ENCODE results near the gene DNASE2. TPM values are rescaled to one million over a fixed set of nuclear protein-coding genes. Genes with fewer than 3 reads are reported as not detected.

Gene DNASE2
- total and polyA plus RNA-seq, 2 donors from 2014 or later: 34.7 to 50.9 TPM

- DNase-seq (no peak), FAIRE-seq (no peak)
- intact Hi-C loops (cut with DNase I): no loop called here
- H3K4me1 ChIP-seq (ENCODE audit: control insufficient read depth in 2 of 3, insufficient read depth in 2 of 3, low read depth in 1 of 3, low read length in 3 of 3): no peaks in the 10 kb centered on the region
- no peak for TF ChIP-seq CTCF (IDR thresholded peaks at IDR 0.05; ENCODE audit: borderline replicate concordance, extremely low read depth, insufficient read depth)
- H3K9ac ChIP-seq (ENCODE audit: low read length in 3 of 3): no peak overlapping the region
- H3K36me3 ChIP-seq (ENCODE audit: control insufficient read depth in 2 of 3, insufficient read depth in 3 of 3, low read length in 3 of 3): peaks cover 0 to 7% (median 6%) of the 10 kb centered on the region in 3 donors
- H3K4me3 ChIP-seq (ENCODE audit: low read length in 3 of 3): no peak overlapping the region
- H3K9me3 ChIP-seq (ENCODE audit: control insufficient read depth in 2 of 3, insufficient read depth in 1 of 3, low read length in 3 of 3): no peaks in the 10 kb centered on the region
- H3K27ac ChIP-seq (ENCODE audit: low read depth in 2 of 2, low read length in 2 of 2): no peak overlapping the region
- no peaks in the 10 kb centered on the region for H3K27me3 ChIP-seq (ENCODE audit: control insufficient read depth, insufficient read depth, low read length)
These were observed 7.1 kb downstream of the DNASE2 start for GRCh38 chr19:12873891-12874745.

GRCh38 chr19:12872941-12873890 lies 8.0 kb downstream of the DNASE2 start:
- H3K36me3 ChIP-seq (ENCODE audit: control insufficient read depth in 2 of 3, insufficient read depth in 3 of 3, low read length in 3 of 3): peaks cover 0 to 4% (median 4%) of the 10 kb centered on the region in 3 donors
- peak overlapping the region in 2 of 3 donors; percentile 3 to 46 for H3K4me3 ChIP-seq (ENCODE audit: low read length in 3 of 3)
- intact Hi-C loops (cut with DNase I): no loop called here
- DNase-seq (peak in 4 of 5 donors; percentile 53 to 78 (median 60)), FAIRE-seq (no peak)
- no peaks in the 10 kb centered on the region for H3K9me3 ChIP-seq (ENCODE audit: control insufficient read depth in 2 of 3, insufficient read depth in 1 of 3, low read length in 3 of 3)
- H3K4me1 ChIP-seq (ENCODE audit: control insufficient read depth in 2 of 3, insufficient read depth in 2 of 3, low read depth in 1 of 3, low read length in 3 of 3): no peaks in the 10 kb centered on the region
- H3K27me3 ChIP-seq (ENCODE audit: control insufficient read depth, insufficient read depth, low read length): no peaks in the 10 kb centered on the region
- H3K27ac ChIP-seq (ENCODE audit: low read depth in 2 of 2, low read length in 2 of 2): no peak overlapping the region
- TF ChIP-seq CTCF (IDR thresholded peaks at IDR 0.05; ENCODE audit: borderline replicate concordance, extremely low read depth, insufficient read depth): no peak
- peak overlapping the region in 1 of 3 donors; percentile 19 for H3K9ac ChIP-seq (ENCODE audit: low read length in 3 of 3)

GRCh38 chr19:12872255-12872654 lies 9.0 kb downstream of the DNASE2 start:
- no peaks in the 10 kb centered on the region for H3K27me3 ChIP-seq (ENCODE audit: control insufficient read depth, insufficient read depth, low read length)
- no peak overlapping the region for H3K9ac ChIP-seq (ENCODE audit: low read length in 3 of 3)
- no peaks in the 10 kb centered on the region for H3K36me3 ChIP-seq (ENCODE audit: control insufficient read depth in 2 of 3, insufficient read depth in 3 of 3, low read length in 3 of 3)
- DNase-seq (no peak), FAIRE-seq (no peak)
- H3K27ac ChIP-seq (ENCODE audit: low read depth in 2 of 2, low read length in 2 of 2): no peak overlapping the region
- no peak overlapping the region for H3K4me3 ChIP-seq (ENCODE audit: low read length in 3 of 3)
- peaks cover 0 to 3% (median 0%) of the 10 kb centered on the region in 3 donors for H3K4me1 ChIP-seq (ENCODE audit: control insufficient read depth in 2 of 3, insufficient read depth in 2 of 3, low read depth in 1 of 3, low read length in 3 of 3)
- no peaks in the 10 kb centered on the region for H3K9me3 ChIP-seq (ENCODE audit: control insufficient read depth in 2 of 3, insufficient read depth in 1 of 3, low read length in 3 of 3)
- intact Hi-C loops (cut with DNase I): no loop called here
- no peak for TF ChIP-seq CTCF (IDR thresholded peaks at IDR 0.05; ENCODE audit: borderline replicate concordance, extremely low read depth, insufficient read depth)
